OCI-M1 (cell line): ENCODE data around the gene RNF217.
A peak's percentile ranks its signal among the peaks of the same experiment; 100 is the strongest.
"Not testable (repeated sequence)": the region's sequence is repeated elsewhere in the genome, so short reads cannot be mapped to it uniquely, and the experiment has no call there.

Source experiments
- DNase-seq: peaks from one replicate; lab custom pipeline; 2025; lab: John Stamatoyannopoulos, UW

The RNF217 gene

DNA sequence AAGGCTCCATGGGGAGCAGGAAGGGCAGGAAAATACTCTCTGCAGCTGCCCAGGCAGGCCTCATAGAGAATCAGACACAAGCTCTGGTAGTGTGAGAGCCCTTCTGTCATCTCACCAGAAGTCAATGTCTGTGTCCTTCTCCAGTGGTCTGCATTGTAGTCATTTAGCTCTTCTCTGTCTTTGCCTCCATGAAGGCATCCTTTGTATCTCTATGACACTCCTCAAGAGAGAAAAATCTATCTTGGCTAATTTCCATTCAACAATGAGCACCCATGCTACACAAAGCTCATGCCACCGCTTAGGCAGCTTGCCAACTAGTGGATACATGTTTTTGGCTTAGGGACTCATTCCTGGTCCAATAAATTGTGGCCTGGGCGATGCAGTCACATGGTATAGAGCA is 92.1 kb downstream of the RNF217 start:
- DNase-seq, result no peak

DNA sequence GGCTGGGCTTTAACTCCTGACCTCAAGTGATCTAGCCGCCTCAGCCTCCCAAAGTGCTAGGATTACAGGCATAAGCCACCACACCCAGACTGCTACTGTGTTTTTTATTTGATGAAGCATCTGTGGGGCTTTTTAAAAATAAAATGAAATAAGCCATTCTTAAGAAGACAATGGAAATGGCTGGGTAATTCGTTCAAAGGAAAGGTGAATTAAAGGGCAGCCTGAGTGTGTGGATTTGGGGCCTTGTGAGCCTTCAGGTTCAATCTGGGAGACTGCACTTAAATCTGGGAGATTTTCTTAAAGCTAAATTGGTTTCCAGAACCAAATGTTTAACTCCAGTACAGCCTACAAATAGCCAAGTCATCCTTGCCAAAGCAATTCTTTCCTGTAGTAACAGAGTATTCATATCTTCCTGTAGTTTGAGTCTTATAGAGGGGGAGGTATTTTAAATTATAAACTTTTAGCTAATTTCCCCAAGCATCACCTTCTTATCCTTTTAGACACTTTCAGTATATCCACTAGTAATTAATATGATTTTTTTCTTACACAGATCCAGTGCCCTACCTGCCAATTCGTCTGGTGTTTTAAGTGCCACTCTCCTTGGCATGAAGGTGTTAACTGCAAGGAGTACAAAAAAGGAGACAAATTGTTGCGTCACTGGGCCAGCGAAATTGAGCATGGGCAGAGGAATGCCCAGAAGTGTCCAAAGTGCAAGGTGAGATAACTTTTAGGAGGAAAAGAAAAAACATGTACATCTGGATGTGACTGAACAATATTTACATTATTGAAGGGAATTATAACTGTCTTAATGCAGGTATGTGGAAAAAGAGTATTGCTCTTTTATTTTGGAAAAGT is 95.4 kb downstream of the RNF217 start:
- DNase-seq, result no peak

DNA sequence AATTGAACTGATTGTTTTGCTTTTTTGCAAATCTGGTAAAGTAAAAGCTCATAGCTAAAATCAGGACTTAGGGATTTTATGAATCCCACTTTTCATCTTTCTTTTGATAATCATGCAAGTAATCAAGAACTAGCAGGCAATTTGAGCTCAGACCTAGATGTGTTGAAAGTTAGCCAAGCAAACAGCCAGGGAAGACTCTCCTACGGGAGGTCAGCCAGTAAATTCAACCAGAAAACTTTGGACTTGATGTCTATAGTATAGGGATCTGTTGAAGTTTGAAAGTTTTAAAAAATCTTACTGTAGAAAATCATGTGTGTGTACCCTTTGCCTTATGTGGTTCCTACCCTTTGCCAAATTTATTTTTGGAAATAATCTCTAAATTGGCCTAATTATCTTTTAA is 96.3 kb downstream of the RNF217 start:
- no peak for DNase-seq

- no peak for DNase-seq
Measured at GRCh38 chr6:125063307-125063706, 101.1 kb downstream of the RNF217 start.

GRCh38 chr6:125066140-125066539 is 103.9 kb downstream of the RNF217 start:
- peak; percentile 20 for DNase-seq

- peak; percentile 83 for DNase-seq
Measured at GRCh38 chr6:125066964-125067363, 104.7 kb downstream of the RNF217 start.

GRCh38 chr6:125067552-125067951 is 105.3 kb downstream of the RNF217 start:
- DNase-seq, result no peak

DNA sequence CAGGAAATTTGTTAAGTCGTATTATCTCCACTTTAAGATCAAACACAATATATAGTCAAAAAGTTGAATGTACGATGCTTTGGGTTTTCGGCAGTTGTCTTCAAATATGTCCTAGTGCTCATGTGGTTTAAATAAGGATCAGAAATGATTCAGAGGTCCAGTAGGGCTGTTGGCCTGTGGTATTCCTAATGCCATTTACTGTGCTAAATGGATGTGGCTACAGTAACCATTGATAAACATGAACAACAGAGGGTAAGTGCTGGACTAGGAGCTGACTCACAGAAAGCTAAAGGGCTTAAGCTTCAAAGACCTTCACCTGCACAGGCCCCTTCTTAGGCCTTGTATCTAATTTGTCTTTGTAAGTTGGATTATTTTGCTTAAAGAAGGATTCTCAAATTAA is 110.8 kb downstream of the RNF217 start:
- no peak for DNase-seq

- DNase-seq, result no peak
Measured at GRCh38 chr6:125074120-125074519, 111.9 kb downstream of the RNF217 start.

DNA sequence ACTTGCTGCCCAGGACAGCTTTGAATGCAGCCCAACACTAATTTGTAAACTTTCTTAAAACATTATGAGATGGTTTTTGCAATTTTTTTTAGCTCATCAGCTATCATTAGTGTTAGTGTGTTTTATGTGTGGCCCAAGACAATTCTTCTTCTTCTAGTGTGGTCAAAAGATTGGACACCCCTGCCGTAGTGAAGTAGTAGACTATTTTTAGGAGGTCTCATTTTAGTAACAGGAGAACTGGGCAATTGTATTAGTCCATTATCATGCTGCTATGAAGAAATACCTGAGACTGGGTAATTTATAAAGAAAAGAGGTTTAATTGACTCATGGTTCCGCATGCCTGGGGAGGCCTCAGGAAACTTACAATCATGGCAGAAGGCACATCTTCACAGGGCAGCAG is 112.8 kb downstream of the RNF217 start:
- not testable (repeated sequence) for DNase-seq

- DNase-seq, result no peak
Measured at GRCh38 chr6:125075741-125076481, 113.7 kb downstream of the RNF217 start.

- DNase-seq, result no peak
Measured at GRCh38 chr6:125076482-125076742, 114.2 kb downstream of the RNF217 start.

GRCh38 chr6:125077453-125077852 is 115.2 kb downstream of the RNF217 start:
- DNase-seq, result no peak

DNA sequence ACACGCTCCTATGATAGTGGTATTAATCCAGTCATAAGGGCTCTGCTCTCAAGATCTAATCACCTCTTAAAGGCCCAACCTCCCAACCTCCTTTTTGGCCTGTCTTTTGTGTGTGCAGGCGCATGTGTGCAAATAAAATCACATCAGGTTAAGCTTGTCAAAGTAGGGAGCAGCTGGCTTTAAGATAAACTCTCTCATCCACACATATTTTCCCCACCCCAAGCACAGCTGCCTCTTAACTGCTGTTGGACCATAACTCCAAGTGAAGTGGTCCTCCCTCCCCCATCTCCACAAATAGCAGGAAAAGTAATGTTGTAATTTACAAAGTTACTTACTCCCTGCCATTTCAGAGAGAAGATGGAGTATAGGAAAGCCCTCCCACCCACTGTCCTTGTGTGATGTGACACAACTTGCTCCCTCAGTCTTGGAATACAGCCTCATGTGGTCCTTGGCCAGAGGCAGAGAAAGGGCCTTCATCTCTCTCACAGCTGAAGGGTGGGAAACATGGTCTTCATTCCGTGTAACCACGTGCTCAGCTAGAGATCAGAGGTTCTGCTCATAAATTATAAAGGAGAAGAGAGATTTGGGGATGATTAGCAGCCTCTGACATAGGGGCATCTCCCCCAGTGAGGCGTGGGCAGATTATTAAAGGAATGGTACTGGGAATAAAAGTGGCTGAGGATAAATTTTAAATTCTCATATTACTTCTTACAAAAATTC is 116.5 kb downstream of the RNF217 start:
- no peak for DNase-seq

DNA sequence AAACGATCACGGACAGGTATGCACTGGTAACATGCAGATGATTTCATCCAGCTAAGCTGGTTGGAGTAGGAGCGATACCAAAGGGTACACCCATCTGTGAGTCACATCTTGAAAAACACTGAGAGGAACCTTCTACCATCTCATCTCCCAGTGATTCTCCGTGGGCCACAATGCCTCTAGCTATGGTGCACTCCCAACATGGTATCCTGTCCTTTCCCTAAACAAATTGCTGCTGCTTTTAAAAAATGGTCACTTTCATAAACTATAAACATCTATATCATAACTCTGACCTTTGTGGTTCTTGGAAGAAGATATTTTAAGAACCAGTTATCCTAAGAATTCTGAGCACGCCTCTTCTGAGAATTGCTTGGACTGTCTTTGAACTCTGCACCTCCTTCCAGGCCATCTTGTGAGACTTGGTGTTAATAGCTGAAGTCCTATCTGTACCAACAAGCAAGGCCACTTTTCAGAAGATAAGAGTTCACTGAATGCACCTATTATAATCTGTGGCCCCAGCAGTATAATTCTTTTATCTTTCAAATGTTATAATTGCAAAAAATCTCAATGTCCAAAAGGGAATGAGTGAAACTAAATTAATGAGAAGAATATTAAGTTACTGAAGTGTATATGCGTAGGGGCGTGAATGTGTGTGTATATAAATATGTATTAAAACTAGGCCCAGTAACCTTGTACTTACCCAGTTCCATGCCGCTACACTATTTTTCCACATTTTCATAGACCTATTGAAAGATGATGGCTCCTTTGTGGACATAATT is 120.9 kb downstream of the RNF217 start:
- peak; percentile 82 for DNase-seq

GRCh38 chr6:125083684-125083990 is 121.4 kb downstream of the RNF217 start:
- no peak for DNase-seq

- no peak for DNase-seq
Measured at GRCh38 chr6:125086716-125087115, 124.5 kb downstream of the RNF217 start.

DNA sequence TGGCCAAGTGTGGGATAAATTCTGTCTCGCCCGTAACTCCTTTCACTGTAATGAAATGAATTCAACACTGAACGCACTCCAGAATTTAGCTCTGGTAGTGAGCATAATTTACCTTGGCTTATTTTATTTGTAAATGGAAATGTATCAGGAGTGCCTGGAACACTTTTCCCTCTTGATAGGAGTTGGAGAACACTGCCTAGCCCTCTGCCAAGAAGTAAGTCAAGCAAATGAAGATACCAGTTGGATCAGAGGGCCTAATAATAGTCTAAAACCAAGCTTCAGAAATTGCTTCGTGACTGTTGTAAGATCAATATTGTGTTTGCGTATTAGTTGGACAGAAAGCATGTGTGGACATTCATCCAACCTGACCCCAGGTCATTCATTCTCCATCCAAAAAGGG is 126.7 kb downstream of the RNF217 start:
- no peak for DNase-seq

GRCh38 chr6:125094563-125094962 is 132.3 kb downstream of the RNF217 start:
- no peak for DNase-seq

DNA sequence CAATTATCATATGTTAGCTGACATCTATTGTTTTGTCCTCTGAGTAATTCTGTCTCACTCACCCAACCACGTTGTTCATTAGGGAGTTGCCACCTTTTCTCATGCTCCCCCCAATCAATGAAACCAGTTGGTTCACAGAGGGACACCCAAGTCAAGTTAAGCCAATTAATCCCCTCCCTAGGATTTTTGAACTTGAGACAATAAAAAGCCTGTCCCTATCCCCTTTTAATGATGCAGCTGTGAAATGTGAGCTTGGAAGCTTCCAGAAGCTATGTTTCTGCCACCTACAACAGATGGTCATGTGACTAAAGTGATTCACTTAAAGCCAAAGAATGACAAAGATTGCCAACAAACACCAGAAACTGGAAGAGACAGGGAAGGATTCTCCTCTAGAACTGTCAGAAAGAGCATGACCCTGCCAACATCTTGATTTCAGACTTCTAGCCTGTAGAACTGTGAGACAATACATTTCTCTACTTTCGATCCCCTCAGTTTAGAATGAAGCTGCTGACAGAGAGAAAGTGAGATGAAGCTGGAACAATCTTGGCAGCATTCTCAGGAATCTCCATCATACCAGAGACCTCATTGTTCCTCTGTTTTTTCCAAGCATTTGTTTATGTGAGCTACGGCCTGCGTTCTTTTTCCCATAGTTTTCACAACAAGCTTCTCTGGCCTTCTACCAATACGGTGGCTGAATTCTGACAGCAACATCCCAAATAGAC is 133.5 kb downstream of the RNF217 start:
- DNase-seq, result no peak

GRCh38 chr6:125097186-125097585 is 134.9 kb downstream of the RNF217 start:
- no peak for DNase-seq

GRCh38 chr6:125098253-125098652 is 136.0 kb downstream of the RNF217 start:
- no peak for DNase-seq
